HG03520 (cell line): ENCODE results near the gene TP53I3.
"Not testable (repeated sequence)": the region's sequence is repeated elsewhere in the genome, so short reads cannot be mapped to it uniquely, and the experiment has no call there.

Experiments used
- ATAC-seq: cut with Tn5 transposase; IDR thresholded peaks from one replicate; pipeline ENCODE4 v1.9.1; 2021; ENCODE audit warnings: mild to moderate bottlenecking, moderate library complexity; ENCODE audit not compliant: unreplicated experiment

TP53I3 gene

DNA sequence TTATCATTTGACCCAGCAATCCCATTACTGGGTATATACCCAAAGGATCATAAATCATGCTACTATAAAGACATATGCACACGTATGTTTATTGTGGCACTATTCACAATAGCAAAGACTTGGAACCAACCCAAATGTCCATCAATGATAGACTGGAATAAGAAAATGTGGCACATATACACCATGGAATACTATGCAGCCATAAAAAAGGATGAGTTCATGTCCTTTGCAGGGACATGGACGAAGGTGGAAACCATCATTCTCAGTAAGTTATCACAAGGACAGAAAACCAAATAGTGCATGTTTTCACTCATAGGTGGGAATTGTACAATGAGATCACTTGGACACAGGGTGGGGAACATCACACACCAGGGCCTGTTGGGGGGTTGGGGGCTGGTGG, 16.1 kb upstream of the TP53I3 start:
- ATAC-seq, result not testable (repeated sequence)

DNA sequence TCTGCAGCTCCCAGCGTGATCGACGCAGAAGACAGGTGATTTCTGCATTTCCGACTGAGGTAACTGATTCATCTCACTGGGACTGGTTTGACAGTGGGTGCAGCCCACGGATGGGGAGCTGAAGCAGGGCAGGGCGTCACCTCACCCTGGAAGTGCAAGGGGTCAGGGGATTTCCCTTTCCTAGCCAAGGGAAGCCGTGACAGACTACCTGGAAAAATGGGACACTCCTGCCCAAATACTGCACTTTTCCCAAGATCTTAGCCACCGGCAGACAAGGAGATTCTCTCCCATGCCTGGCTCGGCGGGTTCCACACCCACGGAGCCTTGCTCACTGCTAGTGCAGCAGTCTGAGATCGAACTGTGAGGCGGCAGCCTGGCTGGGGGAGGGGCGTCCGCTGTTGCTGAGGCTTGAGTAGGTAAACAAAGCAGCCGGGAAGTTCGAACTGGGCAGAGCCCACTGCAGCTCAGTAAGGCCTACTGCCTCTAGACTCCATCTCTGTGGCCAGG, 10.6 kb upstream of the TP53I3 start:
- ATAC-seq, result not testable (repeated sequence)

- ATAC-seq, result not testable (repeated sequence)
Measured at GRCh38 chr2:24093270-24093669, 8.6 kb upstream of the TP53I3 start.

DNA sequence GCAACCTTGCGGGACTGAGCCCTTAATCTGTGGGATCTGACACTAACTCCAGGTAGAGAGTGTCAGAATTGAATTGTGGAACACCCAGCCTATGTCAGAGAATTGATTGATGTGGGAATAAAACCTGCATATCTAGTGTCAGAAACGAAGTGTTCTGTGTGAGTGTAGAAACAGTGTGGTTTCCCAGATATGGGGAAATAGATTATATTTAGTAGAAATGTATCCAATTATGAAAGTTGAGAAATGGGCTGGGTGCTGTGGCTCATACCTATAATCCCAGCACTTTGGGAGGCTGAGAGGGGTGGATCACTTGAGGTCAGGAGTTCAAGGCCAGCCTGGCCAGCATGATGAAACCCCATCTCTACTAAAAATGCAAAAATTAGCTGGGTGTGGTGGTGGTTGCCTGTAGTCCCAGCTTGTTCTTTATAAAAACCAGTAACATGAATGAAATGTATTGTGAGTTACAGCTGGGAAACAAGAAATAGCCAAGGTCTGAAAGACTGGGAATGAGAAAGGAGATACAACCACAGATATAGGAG, 4.3 kb upstream of the TP53I3 start:
- ATAC-seq, result no peak

DNA sequence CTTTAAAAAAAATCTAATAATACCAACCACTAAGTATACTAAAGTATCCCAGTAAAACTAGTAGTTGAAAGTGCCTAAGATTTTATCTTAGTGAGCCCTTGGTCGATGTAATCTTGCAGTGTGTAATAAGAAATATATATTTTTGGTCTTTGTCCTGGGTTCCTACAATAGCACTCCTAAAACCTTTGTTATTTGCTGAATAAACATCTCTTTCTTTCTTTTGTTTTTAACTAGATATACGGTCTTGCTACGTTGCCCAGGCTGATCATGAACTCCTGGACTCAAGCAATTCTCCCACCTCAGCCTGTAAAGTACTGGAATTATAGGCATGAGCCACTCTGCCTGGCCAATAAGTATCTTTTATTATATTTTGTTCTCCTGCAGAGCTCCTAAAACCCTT, 2.4 kb upstream of the TP53I3 start:
- no peak for ATAC-seq

DNA sequence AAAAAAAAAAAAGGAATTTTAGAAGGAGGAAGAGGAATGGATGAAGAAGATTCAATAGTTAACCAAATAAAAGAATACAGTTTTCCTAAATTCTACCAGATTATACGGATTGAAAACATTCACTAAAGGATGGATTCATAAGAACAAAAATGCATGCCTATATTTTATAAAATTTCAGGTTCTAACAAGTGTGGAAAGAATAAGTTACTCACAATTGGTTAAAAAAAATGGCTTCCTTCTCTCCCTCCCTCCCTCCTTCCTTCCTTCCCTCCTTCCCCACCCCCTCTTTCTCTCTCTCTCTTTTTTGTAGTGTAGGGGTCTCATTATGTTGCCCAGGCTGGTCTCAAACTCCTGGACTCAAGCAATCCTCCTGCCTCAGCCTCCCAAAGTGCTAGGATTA, 1.6 kb upstream of the TP53I3 start:
- no peak for ATAC-seq

GRCh38 chr2:24085200-24085489, 511 bp upstream of the TP53I3 start:
- ATAC-seq, result no peak

GRCh38 chr2:24083567-24084385, 858 bp downstream of the TP53I3 start:
- ATAC-seq, result peak; percentile 74

- ATAC-seq, result no peak
Measured at GRCh38 chr2:24082787-24083566, 1.7 kb downstream of the TP53I3 start.

- no peak for ATAC-seq
Measured at GRCh38 chr2:24080701-24081100, 3.9 kb downstream of the TP53I3 start.

GRCh38 chr2:24077879-24078278, 6.8 kb downstream of the TP53I3 start:
- ATAC-seq, result no peak

GRCh38 chr2:24077535-24077877, 7.1 kb downstream of the TP53I3 start:
- no peak for ATAC-seq

GRCh38 chr2:24076849-24077534, 7.6 kb downstream of the TP53I3 start:
- peak; percentile 12 for ATAC-seq

DNA sequence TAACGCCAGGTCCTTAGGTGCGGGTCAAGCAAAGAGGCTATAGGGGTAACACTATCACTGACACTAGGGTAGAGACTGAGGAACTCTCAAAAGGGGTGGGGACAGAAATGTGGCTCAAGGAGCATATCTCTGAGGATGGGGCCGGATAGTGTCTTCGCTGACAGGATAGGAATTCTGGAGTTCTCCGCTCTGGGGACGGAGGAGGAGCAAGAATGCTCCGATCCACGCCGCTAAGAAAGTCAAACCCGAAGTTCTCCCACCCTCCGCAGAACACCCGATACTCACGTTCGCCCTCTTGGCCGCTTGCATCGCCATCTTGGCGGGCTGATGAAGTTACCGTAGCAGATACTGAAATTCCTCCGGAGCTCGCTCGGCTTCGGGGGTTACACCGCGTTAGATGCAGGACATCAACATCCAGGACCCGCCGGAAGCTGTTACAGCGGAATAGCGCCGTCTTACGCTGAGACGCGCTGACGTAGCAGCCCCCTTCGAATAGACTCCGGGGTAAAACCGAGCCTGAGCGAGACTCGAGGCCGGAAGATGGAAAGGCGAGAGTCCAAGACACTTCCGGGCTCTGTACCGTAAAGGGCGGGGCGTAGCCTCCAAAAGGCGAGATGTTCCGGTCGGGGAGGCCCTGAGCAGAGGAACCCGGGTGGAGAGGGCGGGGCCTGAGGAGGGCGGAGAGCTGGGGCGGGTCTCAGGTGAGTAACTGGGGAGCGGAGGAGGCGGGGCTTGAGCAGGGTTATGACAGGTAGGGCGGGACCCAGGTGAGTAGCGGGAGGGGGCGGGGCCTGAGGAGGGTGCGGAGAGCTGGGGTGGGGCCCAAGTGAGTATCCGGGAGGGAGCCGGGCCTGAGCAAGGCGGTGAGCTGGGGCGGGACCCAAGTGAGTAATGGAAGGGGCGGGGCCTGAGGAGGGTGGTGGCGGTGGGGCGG, 8.5 kb downstream of the TP53I3 start, which contains the start of gene SF3B6:
TSS of gene SF3B6 (minus strand) at position 412 of the 934 bp plus-strand sequence. CDS start at position 315, 97 bp downstream.
- ATAC-seq, result peak; percentile 91

DNA sequence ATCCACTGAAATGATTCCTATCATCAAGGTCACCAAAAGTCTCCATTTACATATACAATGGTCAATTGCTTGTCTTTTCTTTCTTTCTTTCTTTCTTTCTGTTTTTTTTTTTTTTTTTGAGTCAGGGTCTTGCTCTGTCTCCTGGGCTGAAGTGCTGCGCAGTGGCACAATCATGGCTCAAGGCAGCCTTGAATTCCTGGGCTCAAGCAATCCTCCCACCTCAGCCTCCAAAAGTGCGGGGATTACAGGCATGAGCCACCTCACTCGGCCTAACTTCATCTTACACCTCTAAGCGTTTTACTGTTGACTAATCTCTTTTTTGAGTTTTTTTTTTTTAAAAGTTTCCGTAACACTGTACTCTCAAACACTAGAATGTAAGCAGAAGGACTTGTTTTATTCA, 9.4 kb downstream of the TP53I3 start:
- ATAC-seq, result no peak

- no peak for ATAC-seq
Measured at GRCh38 chr2:24073816-24074215, 10.8 kb downstream of the TP53I3 start.

- no peak for ATAC-seq
Measured at GRCh38 chr2:24072259-24072658, 12.4 kb downstream of the TP53I3 start.

DNA sequence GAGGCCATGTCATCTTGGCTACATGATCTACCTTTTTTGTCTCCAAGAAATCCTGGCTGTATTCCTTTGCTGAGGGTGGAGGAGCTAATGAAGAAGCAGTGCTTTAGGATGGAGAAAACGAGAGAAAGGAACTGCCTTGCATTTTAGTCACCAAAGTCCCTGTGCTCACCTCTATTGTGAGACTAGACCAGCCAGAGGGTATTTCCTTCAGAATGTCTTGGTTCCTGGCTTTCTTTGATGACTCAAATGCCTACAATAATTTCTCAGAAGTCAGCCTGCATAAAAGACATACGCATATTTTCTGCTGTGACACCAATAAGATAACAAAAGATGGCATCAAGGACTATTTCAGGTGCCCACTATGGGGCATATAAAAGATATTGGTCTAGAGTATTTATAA, 19.3 kb downstream of the TP53I3 start:
- no peak for ATAC-seq

- no peak for ATAC-seq
Measured at GRCh38 chr2:24058564-24059271, 25.9 kb downstream of the TP53I3 start.

- no peak for ATAC-seq
Measured at GRCh38 chr2:24055750-24056149, 28.9 kb downstream of the TP53I3 start.
